B cell (primary cell): ENCODE data around the gene H3-3A. TPM values are rescaled to one million over a fixed set of nuclear protein-coding genes. Genes with fewer than 3 reads are reported as not detected.
A peak's percentile ranks its signal among the peaks of the same experiment; 100 is the strongest.

Experiments
- ATAC-seq: fragments of 200-7000 bp; cut with Tn5 transposase; one replicate; pipeline ENCODE4 v1.10.0; 2021; ENCODE audit warnings: low read depth, mild to moderate bottlenecking, moderate number of reproducible peaks, moderate library complexity
- CTCF ChIA-PET: fragments of 350-600 bp; sonication (Branson Sonifier 250); formaldehyde crosslinking; loops from one replicate; lab custom pipeline; 2021; ENCODE audit warnings: antibody characterized with exemption, inconsistent platforms; lab: Charles Lee
- POLR2A ChIA-PET: fragments of 350-600 bp; sonication (Branson Sonifier 250); formaldehyde crosslinking; loops from one replicate; lab custom pipeline; 2021; ENCODE audit warnings: antibody characterized with exemption; lab: Charles Lee
- DNase-seq: peaks from one replicate; pipeline ENCODE4 v3.0.0; 2013
- H2AFZ ChIP-seq: 2 replicates; pipeline ENCODE4 v1.6.1; 2012; ENCODE audit warnings: mild to moderate bottlenecking, low read depth, low read length; ENCODE audit not compliant: insufficient read depth, poor library complexity, severe bottlenecking
- H3K27ac ChIP-seq, 2 donors: 1 replicate in 1 of 2; 2 replicates in 1 of 2; pipeline ENCODE4 v1.5.1; 2012 to 2013; ENCODE audit warnings: low read length in 2 of 2, mild to moderate bottlenecking in 2 of 2, moderate library complexity in 1 of 2
- H3K27me3 ChIP-seq, 4 experiments: fragments of 200-600 bp in 1 of 4; sonication (generic) in 1 of 4; replicated peaks in 1 of 4; 1 replicate in 2 of 4; 2 replicates in 2 of 4; pipeline versions ENCODE4 v1.6.1 to v1.7.0; 2013 to 2016; ENCODE audit warnings: low read length in 3 of 4, mild to moderate bottlenecking in 2 of 4, mixed read lengths in 1 of 4, moderate library complexity in 1 of 4; ENCODE audit not compliant: insufficient read depth in 4 of 4, control insufficient read depth in 3 of 4; ENCODE audit errors: control extremely low read depth in 1 of 4
- H3K36me3 ChIP-seq, 2 experiments: replicated peaks in 1 of 2; 1 replicate in 1 of 2; 2 replicates in 1 of 2; pipeline versions ENCODE4 v1.6.1 to v1.7.1; 2013; ENCODE audit warnings: low read length in 1 of 2; ENCODE audit not compliant: insufficient read depth in 2 of 2, control insufficient read depth in 1 of 2; ENCODE audit errors: control extremely low read depth in 1 of 2, extremely low read depth in 1 of 2
- H3K4me1 ChIP-seq, 2 donors: fragments of 200-600 bp in 1 of 2; sonication (generic) in 1 of 2; 1 replicate in 1 of 2; 2 replicates in 1 of 2; pipeline versions ENCODE4 v1.5.1 to v1.6.1; 2013 to 2017; ENCODE audit warnings: low read length in 2 of 2; ENCODE audit not compliant: control insufficient read depth in 2 of 2, insufficient read depth in 2 of 2
- H3K4me2 ChIP-seq: replicated peaks from 2 replicates; pipeline ENCODE3; 2012; ENCODE audit warnings: mild to moderate bottlenecking, low read depth, low read length; ENCODE audit not compliant: poor library complexity, severe bottlenecking
- H3K4me3 ChIP-seq, 5 experiments: fragments of 200-600 bp in 1 of 5; sonication (generic) in 1 of 5; 1 replicate in 3 of 5; 2 replicates in 2 of 5; pipeline versions ENCODE4 v1.5.1 to v1.7.0; 2011 to 2016; ENCODE audit warnings: low read length in 4 of 5, mild to moderate bottlenecking in 4 of 5, low read depth in 2 of 5, control low read depth in 1 of 5, moderate library complexity in 1 of 5; ENCODE audit not compliant: insufficient read depth in 1 of 5; ENCODE audit errors: control extremely low read depth in 1 of 5, extremely low read depth in 1 of 5
- H3K79me2 ChIP-seq: fragments of 200-600 bp; sonication (generic); one replicate; pipeline ENCODE4 v1.6.0; 2016; ENCODE audit warnings: low read length; ENCODE audit not compliant: control insufficient read depth, insufficient read depth
- H3K9ac ChIP-seq: fragments of 200-600 bp; sonication (generic); 2 replicates; pipeline ENCODE4 v1.6.1; 2017; ENCODE audit warnings: mild to moderate bottlenecking, low read length, moderate library complexity
- H3K9me3 ChIP-seq, 3 donors: one replicate each; pipeline versions ENCODE4 v1.6.1 to v1.7.1; 2013; ENCODE audit warnings: low read length in 2 of 3; ENCODE audit not compliant: control insufficient read depth in 2 of 3, insufficient read depth in 1 of 3; ENCODE audit errors: control extremely low read depth in 1 of 3
- H4K20me1 ChIP-seq: 2 replicates; pipeline ENCODE4 v1.6.0; 2012; ENCODE audit warnings: mild to moderate bottlenecking, low read length; ENCODE audit not compliant: insufficient read depth, control insufficient read depth, poor library complexity, severe bottlenecking
- H3K27ac Mint-ChIP-seq: one replicate; pipeline ENCODE4 v1.8.0; 2021; ENCODE audit warnings: mixed read lengths
- H3K27me3 Mint-ChIP-seq: one replicate; pipeline ENCODE4 v1.8.0; 2021; ENCODE audit warnings: mixed read lengths
- H3K4me1 Mint-ChIP-seq: one replicate; pipeline ENCODE4 v1.8.0; 2021; ENCODE audit warnings: mixed read lengths
- H3K4me3 Mint-ChIP-seq: one replicate; pipeline ENCODE4 v1.8.0; 2021; ENCODE audit warnings: mixed read lengths
- H3K9me3 Mint-ChIP-seq: one replicate; pipeline ENCODE4 v1.8.0; 2022; ENCODE audit warnings: mixed read lengths; ENCODE audit not compliant: insufficient read depth
- CTCF ChIP-seq: fragments of 200-600 bp; IDR thresholded peaks from one replicate; pipeline ENCODE4 v1.8.0; 2022; ENCODE audit warnings: antibody characterized with exemption, mild to moderate bottlenecking
- WGBS: methylation state at CpG from one replicate; pipeline ENCODE4 v1.1.5; 2013; ENCODE audit warnings: missing lambda C conversion rate; ENCODE audit not compliant: insufficient coverage; 5-methylcytosine and 5-hydroxymethylcytosine counted together
- intact Hi-C: fragments of 100-400 bp; cut with micrococcal nuclease; formaldehyde crosslinking; loops from one replicate; pipeline ENCODE4 v1.10.0; 2022
- polyA plus RNA-seq: library from polyadenylated mRNA; depleted of rRNA; stranded (reverse); fragments of >200 nt; gene quantifications from 2 replicates; pipeline ENCODE4 v1.2.3, GENCODE V29; 2012
- total RNA-seq, 2 donors: library from RNA; stranded (reverse); fragments of 120-200 nt in 1 of 2; gene quantifications; 1 replicate in 1 of 2; 2 replicates in 1 of 2; pipeline versions ENCODE4 v1.2.3 to v1.2.4, GENCODE V29; 2013 to 2022

Gene H3-3A
- total and polyA plus RNA-seq, 2 donors (not counting 1 experiment from before 2014, with no cell fraction given): 349 to 561 TPM

DNA sequence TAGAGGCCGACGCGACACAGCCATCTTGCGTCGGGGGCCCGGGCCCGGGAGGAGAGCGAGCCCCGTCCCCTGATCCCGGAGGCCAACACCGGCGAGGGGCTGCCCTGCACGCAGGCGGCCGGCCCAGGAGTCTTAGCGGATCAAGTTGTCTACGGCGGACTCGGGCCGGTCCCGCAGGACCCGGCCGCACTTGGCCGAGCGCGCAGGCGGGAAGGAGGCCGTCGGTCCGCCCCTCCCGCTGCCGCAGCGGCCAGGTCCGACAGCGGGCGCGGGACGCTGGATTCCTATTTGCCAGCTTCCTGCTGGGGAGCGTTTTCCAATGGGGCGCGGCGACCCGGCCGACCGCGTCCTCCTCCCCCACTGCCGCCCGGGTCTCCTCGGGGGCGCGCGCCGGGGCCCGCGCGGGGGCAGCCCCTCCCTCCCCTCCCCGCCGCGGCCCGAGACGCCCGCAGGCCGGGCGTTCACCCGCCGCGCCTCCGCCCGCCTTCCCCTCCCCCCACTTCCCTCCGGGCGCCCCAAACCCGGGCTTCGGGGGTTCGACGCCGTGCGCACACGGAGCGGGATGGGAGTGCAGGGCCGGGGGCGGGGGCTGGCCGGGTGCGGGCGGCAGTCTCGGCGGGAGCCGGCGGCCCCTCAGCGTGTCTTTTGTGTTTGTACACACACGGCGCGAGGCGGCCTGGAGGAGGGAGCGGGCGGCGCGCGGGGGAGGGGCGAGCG lies 517 bp upstream of the H3-3A start:
- H3K79me2 ChIP-seq: peaks cover 86% of the 10 kb centered on the region

More for the DNA sequence above, 517 bp upstream of the H3-3A start:
- H3K27me3 Mint-ChIP-seq: no peaks in the 10 kb centered on the region
- peak overlapping the region; percentile 100 for H3K4me3 Mint-ChIP-seq
- Histone ChIP-seq H3K4me3 (peak overlapping the region; percentile 70 to 88 (median 76)), H2AFZ (peak overlapping the region; percentile 92), H3K36me3 (peaks cover 2 to 31% of the 10 kb centered on the region in 2 experiments), H3K4me2 (peak overlapping the region; percentile 82), H3K4me1 (peaks cover 30 to 31% of the 10 kb centered on the region in 2 donors), H3K27ac (peak overlapping the region; percentile 84 to 93), H3K9me3 (no peaks in the 10 kb centered on the region), H3K9ac (peak overlapping the region; percentile 87), H4K20me1 (peaks cover 37% of the 10 kb centered on the region), H3K27me3 (no peaks in the 10 kb centered on the region)
- DNase-seq: no peak
- H3K9me3 Mint-ChIP-seq: no peaks in the 10 kb centered on the region
- H3K27ac Mint-ChIP-seq: peak overlapping the region; percentile 99
- WGBS: under 1% methylated on average over 93 of the region's 100 CpGs
- CTCF ChIA-PET: interaction anchor here (0.7 to 3.2 kb wide), 14 partner anchors 10 to 84 kb away, joined by 3 to 26 read pairs (median 6); partner anchors contain the start of gene SDE2
- ATAC-seq: peak; percentile 49
- POLR2A ChIA-PET: interaction anchor here (0.5 to 3.1 kb wide), 30 partner anchors 19 to 633 kb away, joined by 3 to 195 read pairs (median 4); partner anchors contain the start of genes LIN9, PYCR2 and SDE2
- intact Hi-C loops: loop anchor here (1.0 to 10.0 kb wide), 7 partner anchors 33 to 633 kb away; partner anchors contain the start of genes ACBD3, LBR, PARP1 and SDE2
- H3K4me1 Mint-ChIP-seq: peaks cover 42% of the 10 kb centered on the region
- TF ChIP-seq CTCF: no peak
